ENCODE data around the gene EPAS1.

EPAS1 gene

GRCh38 chr2:46275995-46276394 is 21.2 kb upstream of the EPAS1 start:
- Histone ChIP-seq H3K36me3 (ENCODE audit: control insufficient read depth, insufficient read depth, low read length) (no peaks in the 10 kb centered on the region), H3K9me3 (ENCODE audit: control insufficient read depth, low read length) (no peaks in the 10 kb centered on the region), H3K9ac (ENCODE audit: low read length) (no peak overlapping the region), H3K4me3 (ENCODE audit: low read length) (no peak overlapping the region), H3K4me1 (ENCODE audit: control insufficient read depth, insufficient read depth, low read length) (peaks cover 5% of the 10 kb centered on the region), H3K27me3 (ENCODE audit: control insufficient read depth, insufficient read depth, low read length) (no peaks in the 10 kb centered on the region)

GRCh38 chr2:46276642-46277041 is 20.6 kb upstream of the EPAS1 start:
- peaks cover 5% of the 10 kb centered on the region for H3K4me1 ChIP-seq (ENCODE audit: control insufficient read depth, insufficient read depth, low read length)
- no peak overlapping the region for H3K4me3 ChIP-seq (ENCODE audit: low read length)
- H3K9ac ChIP-seq (ENCODE audit: low read length), result no peak overlapping the region
- H3K27me3 ChIP-seq (ENCODE audit: control insufficient read depth, insufficient read depth, low read length), result no peaks in the 10 kb centered on the region
- H3K9me3 ChIP-seq (ENCODE audit: control insufficient read depth, low read length), result no peaks in the 10 kb centered on the region
- H3K36me3 ChIP-seq (ENCODE audit: control insufficient read depth, insufficient read depth, low read length), result no peaks in the 10 kb centered on the region

GRCh38 chr2:46277431-46278190 is 19.6 kb upstream of the EPAS1 start:
- peaks cover 5% of the 10 kb centered on the region for H3K4me1 ChIP-seq (ENCODE audit: control insufficient read depth, insufficient read depth, low read length)
- H3K27me3 ChIP-seq (ENCODE audit: control insufficient read depth, insufficient read depth, low read length), result no peaks in the 10 kb centered on the region
- no peaks in the 10 kb centered on the region for H3K36me3 ChIP-seq (ENCODE audit: control insufficient read depth, insufficient read depth, low read length)
- H3K9me3 ChIP-seq (ENCODE audit: control insufficient read depth, low read length), result no peaks in the 10 kb centered on the region
- no peak overlapping the region for H3K4me3 ChIP-seq (ENCODE audit: low read length)
- H3K9ac ChIP-seq (ENCODE audit: low read length), result no peak overlapping the region

GRCh38 chr2:46278952-46279351 is 18.3 kb upstream of the EPAS1 start:
- peaks cover 10% of the 10 kb centered on the region for H3K4me1 ChIP-seq (ENCODE audit: control insufficient read depth, insufficient read depth, low read length)
- H3K27me3 ChIP-seq (ENCODE audit: control insufficient read depth, insufficient read depth, low read length), result no peaks in the 10 kb centered on the region
- H3K4me3 ChIP-seq (ENCODE audit: low read length), result no peak overlapping the region
- H3K36me3 ChIP-seq (ENCODE audit: control insufficient read depth, insufficient read depth, low read length), result no peaks in the 10 kb centered on the region
- H3K9ac ChIP-seq (ENCODE audit: low read length), result no peak overlapping the region
- no peaks in the 10 kb centered on the region for H3K9me3 ChIP-seq (ENCODE audit: control insufficient read depth, low read length)

GRCh38 chr2:46281939-46282338 is 15.3 kb upstream of the EPAS1 start:
- peaks cover 20% of the 10 kb centered on the region for H3K4me1 ChIP-seq (ENCODE audit: control insufficient read depth, insufficient read depth, low read length)
- H3K36me3 ChIP-seq (ENCODE audit: control insufficient read depth, insufficient read depth, low read length), result no peaks in the 10 kb centered on the region
- H3K4me3 ChIP-seq (ENCODE audit: low read length), result no peak overlapping the region
- no peaks in the 10 kb centered on the region for H3K27me3 ChIP-seq (ENCODE audit: control insufficient read depth, insufficient read depth, low read length)
- H3K9ac ChIP-seq (ENCODE audit: low read length), result no peak overlapping the region
- H3K9me3 ChIP-seq (ENCODE audit: control insufficient read depth, low read length), result no peaks in the 10 kb centered on the region

- no peaks in the 10 kb centered on the region for H3K9me3 ChIP-seq (ENCODE audit: control insufficient read depth, low read length)
- no peaks in the 10 kb centered on the region for H3K27me3 ChIP-seq (ENCODE audit: control insufficient read depth, insufficient read depth, low read length)
- H3K9ac ChIP-seq (ENCODE audit: low read length), result no peak overlapping the region
- no peaks in the 10 kb centered on the region for H3K36me3 ChIP-seq (ENCODE audit: control insufficient read depth, insufficient read depth, low read length)
- H3K4me3 ChIP-seq (ENCODE audit: low read length), result no peak overlapping the region
- H3K4me1 ChIP-seq (ENCODE audit: control insufficient read depth, insufficient read depth, low read length), result peaks cover 16% of the 10 kb centered on the region
These were observed 13.5 kb upstream of the EPAS1 start for GRCh38 chr2:46283693-46284092.

- no peaks in the 10 kb centered on the region for H3K27me3 ChIP-seq (ENCODE audit: control insufficient read depth, insufficient read depth, low read length)
- H3K4me3 ChIP-seq (ENCODE audit: low read length), result no peak overlapping the region
- no peak overlapping the region for H3K9ac ChIP-seq (ENCODE audit: low read length)
- H3K36me3 ChIP-seq (ENCODE audit: control insufficient read depth, insufficient read depth, low read length), result no peaks in the 10 kb centered on the region
- no peaks in the 10 kb centered on the region for H3K9me3 ChIP-seq (ENCODE audit: control insufficient read depth, low read length)
- peaks cover 16% of the 10 kb centered on the region for H3K4me1 ChIP-seq (ENCODE audit: control insufficient read depth, insufficient read depth, low read length)
These were observed 12.9 kb upstream of the EPAS1 start for GRCh38 chr2:46284260-46284659.

- Histone ChIP-seq H3K9me3 (ENCODE audit: control insufficient read depth, low read length) (no peaks in the 10 kb centered on the region), H3K4me1 (ENCODE audit: control insufficient read depth, insufficient read depth, low read length) (peaks cover 16% of the 10 kb centered on the region), H3K36me3 (ENCODE audit: control insufficient read depth, insufficient read depth, low read length) (no peaks in the 10 kb centered on the region), H3K4me3 (ENCODE audit: low read length) (no peak overlapping the region), H3K9ac (ENCODE audit: low read length) (no peak overlapping the region), H3K27me3 (ENCODE audit: control insufficient read depth, insufficient read depth, low read length) (no peaks in the 10 kb centered on the region)
These were observed 12.4 kb upstream of the EPAS1 start for GRCh38 chr2:46284796-46285195.

- H3K4me1 ChIP-seq (ENCODE audit: control insufficient read depth, insufficient read depth, low read length), result peaks cover 16% of the 10 kb centered on the region
- no peaks in the 10 kb centered on the region for H3K27me3 ChIP-seq (ENCODE audit: control insufficient read depth, insufficient read depth, low read length)
- no peak overlapping the region for H3K9ac ChIP-seq (ENCODE audit: low read length)
- H3K36me3 ChIP-seq (ENCODE audit: control insufficient read depth, insufficient read depth, low read length), result no peaks in the 10 kb centered on the region
- H3K9me3 ChIP-seq (ENCODE audit: control insufficient read depth, low read length), result no peaks in the 10 kb centered on the region
- no peak overlapping the region for H3K4me3 ChIP-seq (ENCODE audit: low read length)
These were observed 10.5 kb upstream of the EPAS1 start for GRCh38 chr2:46286715-46287114.

- Histone ChIP-seq H3K9ac (ENCODE audit: low read length) (no peak overlapping the region), H3K9me3 (ENCODE audit: control insufficient read depth, low read length) (no peaks in the 10 kb centered on the region), H3K36me3 (ENCODE audit: control insufficient read depth, insufficient read depth, low read length) (no peaks in the 10 kb centered on the region), H3K4me1 (ENCODE audit: control insufficient read depth, insufficient read depth, low read length) (peaks cover 9% of the 10 kb centered on the region), H3K27me3 (ENCODE audit: control insufficient read depth, insufficient read depth, low read length) (no peaks in the 10 kb centered on the region), H3K4me3 (ENCODE audit: low read length) (no peak overlapping the region)
These were observed 7.1 kb upstream of the EPAS1 start for GRCh38 chr2:46290078-46290477.

GRCh38 chr2:46293466-46293865 is 3.7 kb upstream of the EPAS1 start:
- H3K9ac ChIP-seq (ENCODE audit: low read length), result no peak overlapping the region
- no peaks in the 10 kb centered on the region for H3K36me3 ChIP-seq (ENCODE audit: control insufficient read depth, insufficient read depth, low read length)
- no peaks in the 10 kb centered on the region for H3K9me3 ChIP-seq (ENCODE audit: control insufficient read depth, low read length)
- H3K27me3 ChIP-seq (ENCODE audit: control insufficient read depth, insufficient read depth, low read length), result no peaks in the 10 kb centered on the region
- no peak overlapping the region for H3K4me3 ChIP-seq (ENCODE audit: low read length)
- H3K4me1 ChIP-seq (ENCODE audit: control insufficient read depth, insufficient read depth, low read length), result peaks cover 8% of the 10 kb centered on the region

- Histone ChIP-seq H3K9me3 (ENCODE audit: control insufficient read depth, low read length) (no peaks in the 10 kb centered on the region), H3K36me3 (ENCODE audit: control insufficient read depth, insufficient read depth, low read length) (no peaks in the 10 kb centered on the region), H3K27me3 (ENCODE audit: control insufficient read depth, insufficient read depth, low read length) (no peaks in the 10 kb centered on the region), H3K4me1 (ENCODE audit: control insufficient read depth, insufficient read depth, low read length) (peaks cover 8% of the 10 kb centered on the region), H3K9ac (ENCODE audit: low read length) (no peak overlapping the region), H3K4me3 (ENCODE audit: low read length) (no peak overlapping the region)
These were observed 2.9 kb upstream of the EPAS1 start for GRCh38 chr2:46294176-46294836.

Data from mucosa of stomach (tissue), 1 donor.